Testis (tissue), 3 donors: ENCODE results near the gene SRCAP. TPM values are rescaled to one million over a fixed set of nuclear protein-coding genes. Genes with fewer than 3 reads are reported as not detected.

ENCODE experiments used
- DNase-seq: peaks from one replicate; pipeline ENCODE4 v3.0.0-alpha.2; 2019
- H3K27ac ChIP-seq, 2 donors: fragments of 200-600 bp; sonication (generic); one replicate each; pipeline ENCODE4 v1.5.1; 2019
- H3K27me3 ChIP-seq: fragments of 200-600 bp; sonication (generic); one replicate; pipeline ENCODE4 v1.5.1; 2019
- H3K36me3 ChIP-seq: fragments of 200-600 bp; sonication (generic); one replicate; pipeline ENCODE4 v1.5.1; 2017; ENCODE audit warnings: low read depth; ENCODE audit errors: missing control alignments
- H3K4me1 ChIP-seq: fragments of 200-600 bp; sonication (generic); one replicate; pipeline ENCODE4 v1.5.1; 2019
- H3K4me3 ChIP-seq, 2 donors: fragments of 200-600 bp; sonication (generic); one replicate each; pipeline ENCODE4 v1.5.1; 2017 to 2019
- H3K9me3 ChIP-seq: fragments of 200-600 bp; sonication (generic); one replicate; pipeline ENCODE4 v1.5.1; 2017
- CTCF ChIP-seq, 3 experiments: fragments of 450-650 bp in 2 of 3; fragments of 200-600 bp in 1 of 3; sonication (generic) in 1 of 3; IDR thresholded peaks; one replicate each; pipeline ENCODE4 v1.5.1; 2016 to 2019; ENCODE audit warnings: antibody characterized with exemption in 3 of 3, mild to moderate bottlenecking in 2 of 3, moderate library complexity in 1 of 3
- POLR2A ChIP-seq: fragments of 450-650 bp; IDR thresholded peaks from one replicate; pipeline ENCODE4 v1.6.1; 2017; ENCODE audit warnings: antibody characterized with exemption, mild to moderate bottlenecking, moderate library complexity
- WGBS, 2 donors: methylation state at CpG; one replicate each; pipeline ENCODE4 v1.1.5; 2018; 5-methylcytosine and 5-hydroxymethylcytosine counted together
- intact Hi-C: fragments of 100-400 bp; cut with DNase I; formaldehyde crosslinking; loops from one replicate; pipeline ENCODE4 v1.15.1; 2023; ENCODE audit warnings: low total_unique reads
- polyA plus RNA-seq: library from polyadenylated mRNA; stranded (reverse); fragments of 350-450 nt; fragmentation: Illumina TruSeq; extraction: RNeasy Lipid Tissue Mini Kit (QIAGEN cat#74804); gene quantifications from one replicate; pipeline ENCODE4 v1.2.3, GENCODE V29; 2014; ENCODE audit warnings: low read depth, low replicate concordance; ENCODE audit not compliant: insufficient read depth
- total RNA-seq, 2 donors: library from RNA; depleted of rRNA; stranded (reverse); fragments of >200 nt; gene quantifications; one replicate each; pipeline ENCODE4 v1.2.3, GENCODE V29; 2016

Gene SRCAP
- total and polyA plus RNA-seq, 3 donors from 2014 or later, result 44.3 to 80.8 (median 74.3) TPM

GRCh38 chr16:30663820-30664219, 35.2 kb upstream of the SRCAP start:
- H3K4me1 ChIP-seq, result peaks cover 28% of the 10 kb centered on the region
- no peak for TF ChIP-seq CTCF (IDR thresholded peaks at IDR 0.05)
- TF ChIP-seq POLR2A, result no peak
- intact Hi-C loops, result no loop called here
- no peaks in the 10 kb centered on the region for H3K36me3 ChIP-seq
- no peak overlapping the region for H3K27ac ChIP-seq
- no peak overlapping the region for H3K4me3 ChIP-seq
- WGBS, 2 donors, result 48 to 69% methylated on average over 9 of the region's 9 CpGs
- no peaks in the 10 kb centered on the region for H3K27me3 ChIP-seq
- H3K9me3 ChIP-seq, result no peaks in the 10 kb centered on the region
- DNase-seq, result no peak

DNA sequence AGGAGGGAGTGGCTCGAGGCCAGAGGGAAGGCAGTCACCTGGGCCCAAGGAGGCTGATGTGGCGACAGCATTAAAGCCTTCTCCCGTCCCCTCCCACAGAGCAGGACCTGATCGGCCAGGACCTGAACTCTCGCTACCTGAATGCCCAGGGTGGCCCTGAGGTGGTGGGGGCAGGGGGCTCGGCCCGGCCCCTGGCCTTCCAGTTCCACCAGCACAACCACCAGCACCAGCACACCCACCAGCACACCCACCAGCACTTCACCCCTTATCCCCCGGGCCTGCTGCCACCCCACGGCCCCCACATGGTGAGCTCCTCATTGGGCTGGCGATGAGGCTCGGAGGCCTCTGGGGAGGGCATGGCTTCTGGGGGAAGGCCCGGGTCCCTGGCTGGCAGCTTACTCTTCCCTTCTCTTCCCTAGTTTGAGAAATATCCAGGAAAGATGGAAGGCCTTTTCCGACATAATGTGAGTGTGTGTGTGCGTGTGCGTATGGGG, 34.3 kb upstream of the SRCAP start:
- intact Hi-C loops, result no loop called here
- no peaks in the 10 kb centered on the region for H3K27me3 ChIP-seq
- no peak overlapping the region for H3K27ac ChIP-seq
- H3K4me3 ChIP-seq, result no peak overlapping the region
- no peaks in the 10 kb centered on the region for H3K36me3 ChIP-seq
- TF ChIP-seq CTCF (IDR thresholded peaks at IDR 0.05), result no peak
- no peak for DNase-seq
- peaks cover 28% of the 10 kb centered on the region for H3K4me1 ChIP-seq
- H3K9me3 ChIP-seq, result no peaks in the 10 kb centered on the region
- 85 to 93% methylated on average over 6 to 15 of the region's 15 CpGs for WGBS, 2 donors

- intact Hi-C loops, result no loop called here
- Histone ChIP-seq H3K27ac (no peak overlapping the region), H3K4me1 (peaks cover 23% of the 10 kb centered on the region), H3K36me3 (no peaks in the 10 kb centered on the region), H3K27me3 (no peaks in the 10 kb centered on the region), H3K9me3 (no peaks in the 10 kb centered on the region), H3K4me3 (no peak overlapping the region)
- WGBS, 2 donors, result 82 to 83% methylated on average over 19 to 22 of the region's 22 CpGs
- TF ChIP-seq POLR2A (no peak), CTCF (IDR thresholded peaks at IDR 0.05) (no peak)
- no peak for DNase-seq
Measured at GRCh38 chr16:30665155-30665829, 33.7 kb upstream of the SRCAP start.

- DNase-seq, result no peak
- no peaks in the 10 kb centered on the region for H3K36me3 ChIP-seq
- WGBS, 2 donors, result 63 to 70% methylated on average over 4 of the region's 4 CpGs
Measured at GRCh38 chr16:30665830-30666190, 33.2 kb upstream of the SRCAP start.

More at GRCh38 chr16:30665830-30666190, 33.2 kb upstream of the SRCAP start:
- no peak overlapping the region for H3K27ac ChIP-seq
- no peaks in the 10 kb centered on the region for H3K27me3 ChIP-seq
- intact Hi-C loops, result no loop called here
- no peak overlapping the region for H3K4me3 ChIP-seq
- TF ChIP-seq POLR2A (no peak), CTCF (IDR thresholded peaks at IDR 0.05) (no peak)
- H3K9me3 ChIP-seq, result no peaks in the 10 kb centered on the region
- peaks cover 17% of the 10 kb centered on the region for H3K4me1 ChIP-seq
